DMS79 treated with DMSO at 0.1 percent for 48 hours (cell line): Measurements from ENCODE around the gene LHX4.

ENCODE experiments used
- DNase-seq: peaks from one replicate; lab custom pipeline; 2025; lab: John Stamatoyannopoulos, UW

LHX4 gene

GRCh38 chr1:180243517-180244221, 13.6 kb downstream of the LHX4 start:
- DNase-seq = no peak

GRCh38 chr1:180244840-180245239, 14.8 kb downstream of the LHX4 start:
- no peak for DNase-seq

- no peak for DNase-seq
Observed at GRCh38 chr1:180246579-180246978, 16.5 kb downstream of the LHX4 start.

- DNase-seq = no peak
Observed at GRCh38 chr1:180247061-180247460, 17.0 kb downstream of the LHX4 start.

GRCh38 chr1:180247580-180247979, 17.5 kb downstream of the LHX4 start:
- DNase-seq = no peak

GRCh38 chr1:180248176-180248575, 18.1 kb downstream of the LHX4 start:
- DNase-seq = no peak

GRCh38 chr1:180248731-180249681, 18.9 kb downstream of the LHX4 start:
- no peak for DNase-seq

GRCh38 chr1:180249725-180250498, 19.8 kb downstream of the LHX4 start:
- DNase-seq = no peak

- DNase-seq = no peak
Observed at GRCh38 chr1:180250499-180250770, 20.4 kb downstream of the LHX4 start.

GRCh38 chr1:180250883-180251509, 20.9 kb downstream of the LHX4 start:
- no peak for DNase-seq

GRCh38 chr1:180251526-180252305, 21.7 kb downstream of the LHX4 start:
- no peak for DNase-seq

GRCh38 chr1:180252638-180253536, 22.8 kb downstream of the LHX4 start:
- DNase-seq = peak; percentile 7

- DNase-seq = no peak
Observed at GRCh38 chr1:180253585-180254495, 23.8 kb downstream of the LHX4 start.

GRCh38 chr1:180254496-180254819, 24.4 kb downstream of the LHX4 start:
- no peak for DNase-seq

- no peak for DNase-seq
Observed at GRCh38 chr1:180254854-180255253, 24.8 kb downstream of the LHX4 start.

- no peak for DNase-seq
Observed at GRCh38 chr1:180255536-180256340, 25.7 kb downstream of the LHX4 start.

GRCh38 chr1:180256341-180257027, 26.4 kb downstream of the LHX4 start:
- DNase-seq = no peak

- no peak for DNase-seq
Observed at GRCh38 chr1:180257028-180257386, 26.9 kb downstream of the LHX4 start.
